ENCODE results near the gene MEA1.

MEA1 gene

DNA sequence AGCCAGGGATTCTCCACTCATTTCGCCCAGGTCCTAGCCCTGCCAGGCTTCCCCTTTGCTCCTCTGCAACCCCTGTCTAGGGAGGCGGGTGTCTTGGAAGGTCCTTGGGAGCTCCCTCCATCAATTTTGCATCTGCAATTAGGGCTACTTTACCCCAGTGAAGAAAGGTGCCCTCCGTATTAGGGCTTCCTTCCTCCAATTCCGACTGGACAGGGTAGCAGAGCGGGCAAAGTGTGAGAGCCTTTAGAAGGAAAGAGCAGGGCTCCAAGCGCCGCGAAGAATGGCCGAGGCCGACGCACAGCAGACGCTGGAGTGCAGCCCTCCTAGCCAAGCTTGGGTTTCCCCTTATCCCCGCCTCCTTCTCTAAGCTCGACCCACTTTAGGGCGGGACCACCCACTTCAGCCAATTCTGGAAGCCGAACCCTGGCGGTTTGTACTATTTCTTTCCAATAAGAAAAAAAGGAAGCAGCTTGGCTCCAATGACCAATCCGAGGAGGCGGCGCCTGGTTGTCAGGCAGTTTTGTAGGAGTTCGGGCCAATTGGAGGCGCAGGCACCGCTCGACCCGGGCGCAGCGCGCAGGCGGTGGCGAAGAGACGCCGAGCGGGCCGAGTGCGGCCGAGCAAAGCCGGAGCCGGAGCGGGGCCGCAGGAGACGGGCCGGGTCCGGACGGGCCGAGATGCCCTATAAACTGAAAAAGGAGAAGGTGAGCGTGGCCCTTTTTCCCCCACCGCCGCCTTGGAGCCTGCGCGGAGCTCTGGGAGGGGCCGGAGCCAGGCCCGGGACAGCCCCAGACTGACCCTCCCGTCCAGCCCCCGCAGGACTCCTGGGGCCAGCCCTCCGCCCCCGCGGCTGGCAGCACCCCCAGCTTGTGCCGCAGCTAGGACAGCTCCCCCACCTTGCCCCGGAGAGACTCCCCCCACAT is 29.5 kb downstream of the MEA1 start, which contains the start of gene PPP2R5D:
PPP2R5D (plus strand) TSS at position 570 of the 923 bp plus-strand sequence; CDS start at position 678, 108 bp downstream.
- TF ChIP-seq, protein P1, sequence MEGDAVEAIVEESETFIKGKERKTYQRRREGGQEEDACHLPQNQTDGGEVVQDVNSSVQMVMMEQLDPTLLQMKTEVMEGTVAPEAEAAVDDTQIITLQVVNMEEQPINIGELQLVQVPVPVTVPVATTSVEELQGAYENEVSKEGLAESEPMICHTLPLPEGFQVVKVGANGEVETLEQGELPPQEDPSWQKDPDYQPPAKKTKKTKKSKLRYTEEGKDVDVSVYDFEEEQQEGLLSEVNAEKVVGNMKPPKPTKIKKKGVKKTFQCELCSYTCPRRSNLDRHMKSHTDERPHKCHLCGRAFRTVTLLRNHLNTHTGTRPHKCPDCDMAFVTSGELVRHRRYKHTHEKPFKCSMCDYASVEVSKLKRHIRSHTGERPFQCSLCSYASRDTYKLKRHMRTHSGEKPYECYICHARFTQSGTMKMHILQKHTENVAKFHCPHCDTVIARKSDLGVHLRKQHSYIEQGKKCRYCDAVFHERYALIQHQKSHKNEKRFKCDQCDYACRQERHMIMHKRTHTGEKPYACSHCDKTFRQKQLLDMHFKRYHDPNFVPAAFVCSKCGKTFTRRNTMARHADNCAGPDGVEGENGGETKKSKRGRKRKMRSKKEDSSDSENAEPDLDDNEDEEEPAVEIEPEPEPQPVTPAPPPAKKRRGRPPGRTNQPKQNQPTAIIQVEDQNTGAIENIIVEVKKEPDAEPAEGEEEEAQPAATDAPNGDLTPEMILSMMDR (IDR thresholded peaks at IDR 0.05; ENCODE audit: low read length, missing control alignments): no peak
- peak; percentile 99 for DNase-seq (ENCODE audit: low read depth)
- peak within 1 kb of the TSS; percentile 78 for H3K4me3 ChIP-seq (replicated peaks; ENCODE audit: low read depth, low read length)

DNA sequence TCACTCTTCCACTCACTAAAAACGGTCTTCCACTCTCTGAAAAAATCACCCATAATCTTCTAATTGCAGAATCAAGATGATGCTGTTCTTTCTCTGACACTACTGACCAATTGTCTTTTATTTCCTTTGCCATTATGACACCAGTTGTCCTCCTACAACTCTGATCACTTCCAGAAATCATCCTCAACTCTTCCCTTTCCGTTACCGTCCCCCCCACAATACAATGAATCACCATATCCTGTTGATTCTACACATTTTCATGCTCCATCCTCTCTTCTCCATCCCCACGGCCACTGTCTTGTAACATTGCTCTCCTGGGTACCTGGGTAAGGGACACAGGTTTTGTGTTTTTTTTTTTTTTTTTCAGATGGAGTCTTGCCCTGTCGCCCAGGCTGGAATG is 31.9 kb downstream of the MEA1 start:
- H3K4me3 ChIP-seq (replicated peaks; ENCODE audit: low read depth, low read length): no peak overlapping the region
- peak; percentile 29 for DNase-seq (ENCODE audit: low read depth)
- TF ChIP-seq, protein P1 (IDR thresholded peaks at IDR 0.05; ENCODE audit: low read length, missing control alignments): no peak

DNA sequence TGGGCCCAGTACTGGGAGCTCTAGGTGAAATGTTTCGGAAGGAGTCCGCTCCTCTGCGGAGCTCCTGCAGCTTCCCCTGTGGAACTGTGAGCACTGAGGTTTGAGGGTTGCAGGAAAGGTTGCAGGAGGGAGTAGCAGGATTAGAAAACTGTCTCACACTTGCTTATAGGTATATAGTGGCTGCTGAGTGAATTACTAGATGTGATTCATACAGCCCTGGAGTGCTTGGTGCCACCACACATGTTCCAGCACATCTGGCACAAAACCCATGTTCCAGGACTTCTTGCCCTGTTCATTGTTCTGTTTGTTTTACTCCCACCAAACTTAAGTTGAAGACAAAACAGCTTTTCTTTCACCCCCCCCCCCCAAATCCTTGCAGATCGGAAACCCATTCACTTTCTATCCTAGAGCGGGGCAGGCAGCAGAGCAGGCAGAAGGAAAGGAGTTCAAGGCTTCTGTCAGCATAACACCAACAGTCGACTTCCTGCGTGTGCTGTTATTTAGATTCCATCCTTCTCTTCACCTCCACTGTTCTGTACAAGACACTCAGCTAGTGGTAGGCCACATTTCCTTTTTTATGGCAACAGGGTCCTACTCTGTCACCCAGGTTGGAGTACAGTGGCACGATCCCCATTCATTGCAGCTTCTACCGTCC is 34.1 kb downstream of the MEA1 start:
- peak overlapping the region; percentile 72 for H3K4me3 ChIP-seq (replicated peaks; ENCODE audit: low read depth, low read length)
- TF ChIP-seq, protein P1 (IDR thresholded peaks at IDR 0.05; ENCODE audit: low read length, missing control alignments): no peak
- DNase-seq (ENCODE audit: low read depth): peak; percentile 47

DNA sequence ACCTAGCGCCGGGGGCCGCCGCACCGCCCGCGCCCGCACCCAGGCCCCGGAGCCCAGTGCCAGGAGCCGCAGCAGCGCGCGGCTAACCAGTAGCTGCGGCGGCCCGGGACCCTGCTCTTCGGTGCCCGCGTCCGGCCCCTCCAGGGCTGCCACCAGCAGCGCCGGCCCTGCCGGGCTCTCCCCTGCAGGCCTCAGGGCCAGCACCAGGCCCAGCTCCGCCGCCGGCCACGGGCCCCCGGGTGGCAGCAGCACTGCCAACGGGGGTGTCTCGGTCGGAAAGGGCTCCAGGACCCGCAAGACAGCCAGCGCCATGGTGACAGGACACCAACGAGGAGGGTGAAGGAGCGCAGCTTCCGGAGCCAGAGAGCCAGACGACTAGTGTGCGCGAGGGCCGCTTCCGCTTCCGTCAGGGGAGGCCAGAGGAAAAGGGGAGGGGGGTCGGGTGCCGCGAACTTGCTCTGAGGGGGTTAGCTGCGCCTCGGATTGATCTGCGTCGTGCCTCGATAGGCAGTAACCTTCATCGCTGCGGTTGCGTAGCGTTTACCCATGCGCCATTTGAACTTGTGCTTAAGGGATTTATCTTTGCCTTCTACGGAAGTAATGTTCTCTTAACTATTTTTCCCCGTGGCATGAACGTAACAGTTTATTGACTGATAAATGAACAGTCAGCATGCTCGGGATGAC is 34.8 kb downstream of the MEA1 start, which contains the start of gene PEX6:
PEX6 (minus strand) TSS at position 343 of the 684 bp plus-strand sequence; CDS start at position 312, 31 bp downstream.
- DNase-seq (ENCODE audit: low read depth): peak; percentile 79
- TF ChIP-seq, protein P1 (IDR thresholded peaks at IDR 0.05; ENCODE audit: low read length, missing control alignments): no peak
- H3K4me3 ChIP-seq (replicated peaks; ENCODE audit: low read depth, low read length): peak within 1 kb of the TSS; percentile 72

DNA sequence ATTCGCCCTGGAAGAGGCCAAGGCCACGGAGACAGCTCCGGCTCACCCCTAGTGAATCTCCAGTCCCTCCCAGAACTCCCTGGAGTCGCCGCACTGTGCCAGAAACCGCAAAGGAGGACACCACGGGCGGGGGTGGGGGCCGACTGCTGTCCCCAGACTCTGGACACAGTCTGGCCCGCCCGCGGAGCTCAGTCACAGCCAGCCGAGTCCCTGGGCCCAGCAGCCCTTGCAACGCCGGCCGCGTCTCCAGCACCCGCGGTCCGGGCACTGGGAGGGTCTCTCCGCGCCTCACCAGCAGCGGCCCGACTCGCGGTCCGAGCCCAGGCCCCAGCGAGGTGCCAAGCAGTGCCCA is 35.3 kb downstream of the MEA1 start:
- DNase-seq (ENCODE audit: low read depth): no peak
- TF ChIP-seq, protein P1 (IDR thresholded peaks at IDR 0.05; ENCODE audit: low read length, missing control alignments): no peak
- peak overlapping the region; percentile 72 for H3K4me3 ChIP-seq (replicated peaks; ENCODE audit: low read depth, low read length)

DNA sequence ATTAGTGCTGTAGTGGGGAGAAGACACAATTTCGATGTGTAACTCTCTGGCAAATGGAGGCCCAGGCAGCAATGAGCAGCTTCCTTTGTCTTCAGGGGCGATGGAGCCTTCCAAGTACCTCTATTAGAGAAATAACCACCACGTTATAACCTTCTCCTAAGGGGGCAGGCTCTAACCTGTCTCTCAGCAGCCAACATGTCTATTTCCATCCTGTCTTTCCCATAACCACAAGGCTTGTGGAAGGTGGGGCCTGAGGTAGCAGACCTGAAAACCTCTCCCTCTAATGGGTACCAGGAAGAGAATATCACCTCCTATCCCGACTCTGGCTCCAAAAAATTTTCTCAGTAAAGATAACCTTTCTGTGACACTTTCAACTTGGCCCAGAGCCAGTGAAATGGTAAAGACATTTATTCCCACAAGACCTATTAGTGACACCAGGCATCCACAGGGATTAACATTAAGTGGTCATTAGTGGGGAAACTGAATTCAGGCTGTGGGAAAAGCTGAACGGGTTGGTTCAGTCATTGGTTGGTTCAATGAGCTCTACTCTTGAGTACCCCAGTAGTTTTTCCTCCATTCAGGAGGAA is 38.7 kb downstream of the MEA1 start:
- H3K4me3 ChIP-seq (replicated peaks; ENCODE audit: low read depth, low read length): no peak overlapping the region
- DNase-seq (ENCODE audit: low read depth): no peak
- TF ChIP-seq, protein P1 (IDR thresholded peaks at IDR 0.05; ENCODE audit: low read length, missing control alignments): no peak
